COLO668 (cell line): ENCODE data around the gene SYTL1.
A peak's percentile ranks its signal among the peaks of the same experiment; 100 is the strongest.

ENCODE experiments used
- DNase-seq: peaks from one replicate; lab custom pipeline; 2025; ENCODE audit not compliant: unreplicated experiment; lab: John Stamatoyannopoulos, UW

SYTL1 gene

GRCh38 chr1:27400082-27400962 is 58.5 kb downstream of the SYTL1 start:
- DNase-seq, result no peak

DNA sequence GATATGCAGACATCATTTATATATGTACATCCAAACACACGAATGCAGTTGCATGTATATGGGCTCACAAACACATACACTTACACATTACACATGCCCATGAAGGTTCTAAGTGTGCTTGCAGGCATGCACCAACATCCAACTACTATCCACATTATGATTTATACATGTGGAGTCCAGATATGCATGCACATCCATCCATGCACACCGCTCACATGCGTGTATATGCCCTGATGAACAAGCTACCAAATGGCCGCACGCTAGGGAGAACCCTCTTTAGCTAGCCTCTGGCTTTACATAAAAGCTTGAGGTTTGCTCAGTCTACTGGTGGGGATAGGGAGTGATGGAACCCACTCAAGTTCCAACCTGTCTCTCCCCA is 59.1 kb downstream of the SYTL1 start:
- DNase-seq, result no peak

GRCh38 chr1:27402349-27402754 is 60.5 kb downstream of the SYTL1 start:
- peak; percentile 64 for DNase-seq

- no peak for DNase-seq
Measured at GRCh38 chr1:27403065-27403726, 61.4 kb downstream of the SYTL1 start.
